Activated naive CD8-positive, alpha-beta T cell treated with anti-CD3 and anti-CD28 coated beads, Interleukin-2, amount 10 ng/mL, durations not matched to agents 7 days and 5 days (primary cell): ENCODE data around the gene MEGF6. TPM values are rescaled to one million over a fixed set of nuclear protein-coding genes. Genes with fewer than 3 reads are reported as not detected.
A peak's percentile ranks its signal among the peaks of the same experiment; 100 is the strongest.

Source experiments
- ATAC-seq: fragments of 150-1000 bp; cut with Tn5 transposase; one replicate; pipeline ENCODE4 v1.10.0; 2021; ENCODE audit warnings: low read depth, moderate library complexity
- POLR2A ChIA-PET: fragments of 350-600 bp; sonication (Branson Sonifier 250); formaldehyde crosslinking; loops from one replicate; lab custom pipeline; 2021; ENCODE audit warnings: antibody characterized with exemption; lab: Charles Lee
- DNase-seq: peaks from one replicate; pipeline ENCODE4 v3.0.0; 2021
- H3K27ac Mint-ChIP-seq: one replicate; pipeline ENCODE4 v1.8.0; 2022; ENCODE audit warnings: mild to moderate bottlenecking, mixed read lengths
- H3K27me3 Mint-ChIP-seq: one replicate; pipeline ENCODE4 v1.8.0; 2022; ENCODE audit warnings: mild to moderate bottlenecking, moderate library complexity, mixed read lengths
- H3K36me3 Mint-ChIP-seq: one replicate; pipeline ENCODE4 v1.8.0; 2021; ENCODE audit warnings: mild to moderate bottlenecking, mixed read lengths
- H3K4me1 Mint-ChIP-seq: one replicate; pipeline ENCODE4 v1.8.0; 2021; ENCODE audit warnings: mixed read lengths
- H3K4me3 Mint-ChIP-seq: one replicate; pipeline ENCODE4 v1.8.0; 2022; ENCODE audit warnings: mild to moderate bottlenecking, moderate library complexity, mixed read lengths
- H3K9me3 Mint-ChIP-seq: one replicate; pipeline ENCODE4 v1.8.0; 2021; ENCODE audit warnings: mixed read lengths
- total RNA-seq, 2 experiments: library from RNA; stranded (reverse); gene quantifications; one replicate each; pipeline ENCODE4 v1.2.3, GENCODE V29; 2021

Gene MEGF6
- total RNA-seq, 2 experiments from 2014 or later, result 56.6 TPM

- no peak for ATAC-seq
- POLR2A ChIA-PET, result no interaction called here
- no peak overlapping the region for H3K27ac Mint-ChIP-seq
- H3K4me3 Mint-ChIP-seq, result no peak overlapping the region
- H3K9me3 Mint-ChIP-seq, result no peaks in the 10 kb centered on the region
- H3K4me1 Mint-ChIP-seq, result no peaks in the 10 kb centered on the region
- no peaks in the 10 kb centered on the region for H3K36me3 Mint-ChIP-seq
- peaks cover 2% of the 10 kb centered on the region for H3K27me3 Mint-ChIP-seq
- no peak for DNase-seq
Measured at GRCh38 chr1:3604997-3605823, 6.1 kb downstream of the MEGF6 start.

GRCh38 chr1:3604468-3604974, 6.8 kb downstream of the MEGF6 start:
- Mint-ChIP-seq H3K4me1 (no peaks in the 10 kb centered on the region), H3K36me3 (no peaks in the 10 kb centered on the region), H3K9me3 (no peaks in the 10 kb centered on the region), H3K27ac (no peak overlapping the region), H3K4me3 (no peak overlapping the region), H3K27me3 (peaks cover 2% of the 10 kb centered on the region)
- DNase-seq (no peak), ATAC-seq (no peak)
- POLR2A ChIA-PET, result no interaction called here

- POLR2A ChIA-PET, result no interaction called here
Measured at GRCh38 chr1:3603571-3604467, 7.5 kb downstream of the MEGF6 start.

GRCh38 chr1:3603156-3603555, 8.2 kb downstream of the MEGF6 start:
- Mint-ChIP-seq H3K9me3 (no peaks in the 10 kb centered on the region), H3K27ac (no peak overlapping the region), H3K36me3 (no peaks in the 10 kb centered on the region), H3K4me1 (no peaks in the 10 kb centered on the region), H3K27me3 (no peaks in the 10 kb centered on the region), H3K4me3 (no peak overlapping the region)
- POLR2A ChIA-PET, result no interaction called here
- DNase-seq (no peak), ATAC-seq (no peak)

More at GRCh38 chr1:3603571-3604467, 7.5 kb downstream of the MEGF6 start:
- no peak for DNase-seq
- Mint-ChIP-seq H3K36me3 (no peaks in the 10 kb centered on the region), H3K27ac (no peak overlapping the region), H3K27me3 (no peaks in the 10 kb centered on the region), H3K9me3 (no peaks in the 10 kb centered on the region), H3K4me1 (no peaks in the 10 kb centered on the region), H3K4me3 (no peak overlapping the region)
- no peak for ATAC-seq

GRCh38 chr1:3602375-3602774, 8.9 kb downstream of the MEGF6 start:
- POLR2A ChIA-PET, result no interaction called here
- DNase-seq (no peak), ATAC-seq (no peak)
- Mint-ChIP-seq H3K4me3 (no peak overlapping the region), H3K27ac (no peak overlapping the region), H3K36me3 (no peaks in the 10 kb centered on the region), H3K27me3 (no peaks in the 10 kb centered on the region), H3K9me3 (no peaks in the 10 kb centered on the region), H3K4me1 (peaks cover 7% of the 10 kb centered on the region)

- Mint-ChIP-seq H3K27me3 (no peaks in the 10 kb centered on the region), H3K9me3 (no peaks in the 10 kb centered on the region), H3K4me1 (peaks cover 9% of the 10 kb centered on the region), H3K4me3 (no peak overlapping the region), H3K36me3 (no peaks in the 10 kb centered on the region), H3K27ac (no peak overlapping the region)
- ATAC-seq (no peak), DNase-seq (no peak)
- POLR2A ChIA-PET, result no interaction called here
Measured at GRCh38 chr1:3601743-3602142, 9.6 kb downstream of the MEGF6 start.

- Mint-ChIP-seq H3K4me1 (peaks cover 9% of the 10 kb centered on the region), H3K36me3 (no peaks in the 10 kb centered on the region), H3K27ac (no peak overlapping the region), H3K9me3 (no peaks in the 10 kb centered on the region), H3K27me3 (no peaks in the 10 kb centered on the region), H3K4me3 (no peak overlapping the region)
- POLR2A ChIA-PET, result no interaction called here
- DNase-seq (no peak), ATAC-seq (no peak)
Measured at GRCh38 chr1:3600354-3600753, 11.0 kb downstream of the MEGF6 start.

GRCh38 chr1:3599816-3600215, 11.5 kb downstream of the MEGF6 start:
- no peak for DNase-seq
- Mint-ChIP-seq H3K4me1 (peaks cover 9% of the 10 kb centered on the region), H3K27me3 (no peaks in the 10 kb centered on the region), H3K27ac (no peak overlapping the region), H3K4me3 (no peak overlapping the region), H3K9me3 (no peaks in the 10 kb centered on the region), H3K36me3 (no peaks in the 10 kb centered on the region)
- POLR2A ChIA-PET, result no interaction called here
- ATAC-seq, result no peak

- Mint-ChIP-seq H3K9me3 (no peaks in the 10 kb centered on the region), H3K27ac (no peak overlapping the region)
Measured at GRCh38 chr1:3599286-3599811, 12.0 kb downstream of the MEGF6 start.

GRCh38 chr1:3598522-3599285, 12.6 kb downstream of the MEGF6 start:
- ATAC-seq, result no peak
- H3K36me3 Mint-ChIP-seq, result no peaks in the 10 kb centered on the region
- peak overlapping the region; percentile 83 for H3K4me3 Mint-ChIP-seq
- DNase-seq, result no peak
- no peaks in the 10 kb centered on the region for H3K9me3 Mint-ChIP-seq
- no peaks in the 10 kb centered on the region for H3K27me3 Mint-ChIP-seq
- POLR2A ChIA-PET, result no interaction called here
- H3K27ac Mint-ChIP-seq, result peak overlapping the region; percentile 96
- H3K4me1 Mint-ChIP-seq, result peaks cover 12% of the 10 kb centered on the region

More at GRCh38 chr1:3599286-3599811, 12.0 kb downstream of the MEGF6 start:
- DNase-seq (no peak), ATAC-seq (no peak)
- Mint-ChIP-seq H3K4me3 (no peak overlapping the region), H3K27me3 (no peaks in the 10 kb centered on the region), H3K36me3 (no peaks in the 10 kb centered on the region), H3K4me1 (peaks cover 9% of the 10 kb centered on the region)
- POLR2A ChIA-PET, result no interaction called here

GRCh38 chr1:3598051-3598491, 13.2 kb downstream of the MEGF6 start:
- Mint-ChIP-seq H3K9me3 (no peaks in the 10 kb centered on the region), H3K27me3 (no peaks in the 10 kb centered on the region), H3K4me1 (peaks cover 12% of the 10 kb centered on the region), H3K4me3 (peak overlapping the region; percentile 83), H3K27ac (peak overlapping the region; percentile 96), H3K36me3 (no peaks in the 10 kb centered on the region)
- POLR2A ChIA-PET, result no interaction called here
- ATAC-seq (no peak), DNase-seq (no peak)

- peak overlapping the region; percentile 96 for H3K27ac Mint-ChIP-seq
- H3K27me3 Mint-ChIP-seq, result no peaks in the 10 kb centered on the region
- peaks cover 12% of the 10 kb centered on the region for H3K4me1 Mint-ChIP-seq
- DNase-seq (peak; percentile 56), ATAC-seq (peak; percentile 71)
- H3K36me3 Mint-ChIP-seq, result no peaks in the 10 kb centered on the region
- POLR2A ChIA-PET, result no interaction called here
- no peaks in the 10 kb centered on the region for H3K9me3 Mint-ChIP-seq
- peak overlapping the region; percentile 83 for H3K4me3 Mint-ChIP-seq
Measured at GRCh38 chr1:3597599-3597964, 13.7 kb downstream of the MEGF6 start.
